SIG-M5 treated with dmso at 0.1 percent for 504 hours (cell line): ENCODE results near the gene YIPF2.
"Not testable (repeated sequence)": the region's sequence is repeated elsewhere in the genome, so short reads cannot be mapped to it uniquely, and the experiment has no call there.

Source experiments
- DNase-seq: peaks from one replicate; lab custom pipeline; 2025; ENCODE audit not compliant: unreplicated experiment; lab: John Stamatoyannopoulos, UW

YIPF2 gene

DNA sequence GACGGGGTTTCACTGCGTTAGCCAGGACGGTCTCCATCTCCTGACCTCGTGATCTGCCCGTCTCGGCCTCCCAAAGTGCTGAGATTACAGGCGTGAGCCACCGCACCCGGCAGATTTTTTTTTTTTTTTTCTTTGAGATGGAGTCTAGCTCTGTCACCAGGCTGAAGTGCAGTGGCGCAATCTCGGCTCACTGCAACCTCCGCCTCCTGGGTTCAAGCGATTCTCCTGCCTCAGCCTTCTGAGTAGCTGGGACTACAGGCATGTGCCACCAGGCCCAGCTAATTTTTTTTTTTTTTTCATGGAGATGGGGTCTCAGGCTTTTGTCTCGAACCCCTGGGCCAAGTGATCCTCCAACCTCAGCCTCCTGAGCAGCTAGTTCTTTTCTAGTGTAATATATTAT lies 13.2 kb upstream of the YIPF2 start:
- DNase-seq: not testable (repeated sequence)

DNA sequence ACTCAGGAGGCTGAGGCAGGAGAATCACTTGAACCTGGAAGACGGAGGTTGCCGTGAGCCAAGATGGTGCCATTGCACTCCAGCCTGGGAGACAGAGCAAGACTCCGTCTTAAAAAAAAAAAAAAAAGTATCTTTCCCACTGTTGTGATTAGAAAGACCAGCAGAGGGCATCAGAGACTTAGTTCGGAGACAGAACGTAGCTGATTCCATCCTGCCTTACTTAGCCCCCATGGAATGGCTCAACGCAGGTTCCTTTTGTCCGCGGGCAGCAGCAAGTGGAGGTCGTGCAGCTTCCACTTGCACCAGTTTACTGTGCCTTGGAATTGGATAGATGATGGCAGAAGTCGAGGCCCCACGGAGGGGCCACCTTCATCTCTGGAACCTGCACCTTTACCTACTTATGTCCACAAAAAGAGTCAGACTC lies 8.2 kb upstream of the YIPF2 start:
- DNase-seq: peak; percentile 81

DNA sequence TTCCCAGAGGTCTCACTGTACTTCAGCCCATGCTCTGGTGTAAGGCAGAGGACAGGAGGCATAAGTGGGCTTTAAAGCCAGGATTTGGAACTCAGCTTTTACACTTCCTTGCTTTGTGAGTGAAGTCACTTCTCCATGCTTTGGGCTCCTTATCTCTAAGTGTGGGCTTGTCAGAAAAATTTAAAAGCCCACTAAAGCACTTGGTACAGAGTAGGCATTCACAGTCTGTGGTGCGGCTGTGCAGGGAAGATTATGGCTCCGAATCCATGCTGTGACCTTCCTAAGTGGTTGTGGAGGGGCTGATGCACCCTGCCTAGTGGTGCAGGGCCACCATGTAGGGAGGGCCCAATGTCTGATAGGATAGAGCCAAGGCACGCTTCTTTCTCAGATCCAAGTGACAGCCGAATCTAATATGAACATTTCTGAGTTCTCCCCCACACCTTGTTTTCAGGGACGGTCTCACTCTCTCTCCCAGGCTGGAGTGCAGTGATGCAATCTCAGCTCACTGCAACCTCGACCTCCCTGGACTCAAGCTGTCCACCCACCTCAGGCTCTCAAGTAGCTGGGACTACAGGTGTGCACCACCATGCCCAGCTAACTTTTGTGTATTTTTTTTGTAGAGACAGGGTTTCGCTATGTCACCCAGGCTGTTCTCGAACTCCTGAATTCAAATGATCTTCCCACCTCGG lies 7.1 kb upstream of the YIPF2 start:
- no peak for DNase-seq

DNA sequence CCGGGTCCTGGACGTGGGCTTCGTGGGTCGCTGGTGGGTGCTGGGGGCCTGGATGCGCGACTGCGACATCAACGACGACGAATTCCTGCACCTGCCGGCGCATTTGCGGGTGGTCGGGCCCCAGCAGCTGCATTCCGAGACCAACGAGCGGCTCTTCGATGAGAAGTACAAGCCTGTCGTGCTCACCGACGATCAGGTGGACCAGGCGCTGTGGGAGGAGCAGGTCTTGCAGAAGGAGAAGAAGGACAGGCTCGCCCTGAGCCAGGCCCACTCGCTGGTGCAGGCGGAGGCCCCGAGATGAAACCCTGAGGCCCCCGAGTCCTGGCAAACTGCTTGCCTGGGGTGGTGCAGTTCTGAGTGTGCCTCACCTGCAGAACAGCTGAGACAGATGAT lies 959 bp upstream of the YIPF2 start:
- no peak for DNase-seq

DNA sequence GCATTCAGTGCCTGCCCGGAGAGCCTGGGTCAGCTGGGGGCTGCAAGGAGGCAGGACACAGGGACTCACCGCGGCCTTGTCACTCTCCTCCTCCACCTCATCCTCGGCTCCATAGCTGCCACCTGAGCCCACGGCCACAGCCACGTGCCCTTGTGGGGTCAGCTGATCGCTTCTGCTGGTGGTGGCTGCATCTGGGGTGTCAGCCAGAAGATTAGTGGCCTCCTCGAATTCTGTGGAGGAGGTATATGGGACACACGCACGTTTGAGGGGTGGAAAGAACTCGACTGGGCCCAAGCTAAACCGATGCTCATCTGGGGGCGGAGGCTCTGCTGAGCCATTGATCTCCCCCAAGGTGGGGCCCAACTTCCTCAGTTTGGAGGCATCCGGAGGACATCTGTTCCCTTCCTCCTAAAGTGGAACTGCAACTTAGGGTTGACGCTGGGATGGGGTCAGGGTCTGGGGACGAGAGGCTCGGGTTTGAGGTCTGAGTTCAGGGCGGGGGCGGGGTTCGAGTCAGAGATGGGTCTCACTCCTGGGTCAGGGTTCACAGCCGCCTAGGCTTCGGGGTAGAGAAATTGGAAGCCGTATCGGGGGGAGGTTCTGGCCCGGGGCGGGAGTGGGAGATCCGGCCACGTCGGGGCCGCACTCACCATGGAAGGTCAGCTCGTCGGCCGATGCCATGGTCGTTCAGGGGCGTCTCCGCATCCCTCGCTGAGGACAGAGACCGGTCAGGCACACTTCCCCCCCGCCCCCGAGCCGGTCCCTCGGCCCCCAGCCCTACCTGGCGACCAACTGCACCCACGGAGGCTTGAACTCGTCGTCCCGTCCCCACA lies 493 bp downstream of the YIPF2 start:
- no peak for DNase-seq

DNA sequence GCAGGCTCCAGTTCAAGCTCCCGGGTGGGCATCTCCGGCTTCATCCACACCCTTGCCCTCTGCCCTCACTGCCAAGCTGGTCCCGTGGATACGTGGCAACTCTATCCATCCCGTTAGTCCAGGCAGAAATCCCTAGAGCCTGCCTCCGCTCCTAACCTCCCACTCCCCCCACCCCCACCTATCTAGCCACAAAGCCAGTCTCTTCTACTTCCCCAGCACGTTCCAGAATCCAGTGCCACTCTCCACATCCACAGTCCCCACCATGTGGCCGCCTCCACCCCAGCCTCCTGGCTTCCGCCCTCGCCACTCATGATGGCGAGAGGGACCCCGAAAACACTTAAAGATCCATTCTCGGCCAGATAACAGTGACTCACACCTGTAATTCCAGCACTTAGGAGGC lies 3.8 kb downstream of the YIPF2 start:
- DNase-seq: no peak

DNA sequence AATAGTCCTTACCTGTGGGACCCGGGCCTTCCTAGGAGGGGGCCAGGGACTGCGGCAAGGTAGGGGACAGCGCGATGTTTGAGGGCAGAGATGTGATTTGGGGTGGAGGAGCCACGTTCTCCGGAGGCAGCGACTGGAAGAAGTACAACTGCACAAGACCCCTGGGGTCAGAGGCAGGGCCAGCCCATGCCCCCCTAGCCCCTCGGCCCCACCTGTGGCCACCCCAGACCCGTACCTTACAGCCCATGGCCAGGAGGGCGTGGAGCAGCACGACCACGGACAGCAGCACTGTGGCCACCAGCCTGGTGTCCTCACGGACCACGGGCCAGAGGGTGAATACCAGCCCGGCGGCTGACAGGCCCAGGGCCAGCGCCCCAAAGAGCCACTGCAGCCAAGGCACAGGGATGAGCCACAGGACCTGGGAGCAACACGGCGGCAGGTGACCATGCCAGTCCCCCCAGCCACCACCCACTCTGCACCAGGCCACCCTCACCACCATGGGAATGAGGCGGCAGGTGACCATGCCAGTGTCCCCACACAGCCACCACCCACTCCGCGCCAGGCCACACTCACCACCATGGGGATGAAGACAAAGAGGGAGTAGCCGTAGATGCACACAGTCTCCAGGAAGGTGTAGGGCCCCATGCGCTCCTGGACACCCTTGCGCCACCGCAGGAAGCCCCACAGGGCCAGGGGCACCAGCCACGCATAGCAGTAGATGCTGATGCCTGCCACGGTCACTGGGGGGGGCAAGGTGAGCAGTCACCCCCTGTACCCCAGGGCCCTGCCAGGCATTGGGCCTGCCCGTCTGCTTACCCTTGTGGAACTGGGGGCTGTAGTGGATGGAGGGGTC lies 5.0 kb downstream of the YIPF2 start:
- DNase-seq: no peak

DNA sequence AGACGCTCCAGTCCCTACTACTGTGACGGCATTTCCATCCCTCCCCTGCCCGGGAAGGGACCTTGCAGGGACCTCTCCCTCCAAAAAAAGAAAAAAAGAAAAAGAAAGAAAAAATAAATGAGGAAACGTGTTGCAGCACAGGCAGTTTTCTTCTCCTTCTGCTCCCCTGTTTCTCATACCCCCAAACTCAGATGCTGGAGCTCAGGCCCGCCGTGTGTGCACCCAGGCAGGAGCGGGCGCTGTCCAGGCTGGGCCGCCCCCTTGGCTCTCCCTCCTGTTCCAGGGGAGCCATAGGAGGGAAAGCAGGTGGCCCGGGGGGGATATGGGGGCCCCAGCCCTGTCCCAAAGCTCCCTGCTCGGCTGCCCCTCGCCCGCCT lies 5.8 kb downstream of the YIPF2 start:
- DNase-seq: no peak

DNA sequence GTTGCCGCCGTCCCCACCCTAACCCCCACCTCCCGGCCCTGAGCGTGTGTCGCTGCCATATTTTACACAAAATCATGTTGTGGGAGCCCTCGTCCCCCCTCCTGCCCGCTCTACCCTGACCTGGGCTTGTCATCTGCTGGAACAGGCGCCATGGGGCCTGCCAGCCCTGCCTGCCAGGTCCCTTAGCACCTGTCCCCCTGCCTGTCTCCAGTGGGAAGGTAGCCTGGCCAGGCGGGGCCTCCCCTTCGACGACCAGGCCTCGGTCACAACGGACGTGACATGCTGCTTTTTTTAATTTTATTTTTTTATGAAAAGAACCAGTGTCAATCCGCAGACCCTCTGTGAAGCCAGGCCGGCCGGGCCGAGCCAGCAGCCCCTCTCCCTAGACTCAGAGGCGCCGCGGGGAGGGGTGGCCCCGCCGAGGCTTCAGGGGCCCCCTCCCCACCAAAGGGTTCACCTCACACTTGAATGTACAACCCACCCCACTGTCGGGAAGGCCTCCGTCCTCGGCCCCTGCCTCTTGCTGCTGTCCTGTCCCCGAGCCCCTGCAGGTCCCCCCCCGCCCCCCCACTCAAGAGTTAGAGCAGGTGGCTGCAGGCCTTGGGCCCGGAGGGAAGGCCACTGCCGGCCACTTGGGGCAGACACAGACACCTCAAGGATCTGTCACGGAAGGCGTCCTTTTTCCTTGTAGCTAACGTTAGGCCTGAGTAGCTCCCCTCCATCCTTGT lies 6.4 kb downstream of the YIPF2 start:
- DNase-seq: no peak

DNA sequence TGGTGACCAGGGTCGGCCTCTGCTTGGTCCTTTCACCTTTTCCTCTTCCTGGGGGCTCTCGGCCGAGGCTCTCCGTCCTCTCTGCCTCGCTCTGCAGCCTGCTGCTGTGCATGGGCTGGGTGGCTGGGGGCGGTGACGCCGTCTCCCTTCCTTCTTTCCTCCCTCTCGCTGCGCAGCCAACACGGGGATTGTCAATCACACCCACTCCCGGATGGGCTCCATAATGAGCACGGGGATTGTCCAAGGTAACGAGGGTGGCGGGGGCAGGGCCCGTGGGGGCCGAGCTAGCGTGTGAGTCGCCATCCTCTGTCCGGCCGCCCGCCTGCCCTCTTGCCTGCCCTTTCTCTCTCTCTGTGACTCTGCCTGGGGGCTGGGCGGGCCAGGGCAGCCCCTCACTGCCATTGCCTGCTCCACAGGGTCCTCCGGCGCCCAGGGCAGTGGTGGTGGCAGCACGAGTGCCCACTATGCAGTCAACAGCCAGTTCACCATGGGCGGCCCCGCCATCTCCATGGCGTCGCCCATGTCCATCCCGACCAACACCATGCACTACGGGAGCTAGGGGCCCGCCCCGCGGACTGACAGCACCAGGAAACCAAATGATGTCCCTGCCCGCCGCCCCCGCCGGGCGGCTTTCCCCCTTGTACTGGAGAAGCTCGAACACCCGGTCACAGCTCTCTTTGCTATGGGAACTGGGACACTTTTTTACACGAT lies 7.1 kb downstream of the YIPF2 start:
- DNase-seq: no peak

DNA sequence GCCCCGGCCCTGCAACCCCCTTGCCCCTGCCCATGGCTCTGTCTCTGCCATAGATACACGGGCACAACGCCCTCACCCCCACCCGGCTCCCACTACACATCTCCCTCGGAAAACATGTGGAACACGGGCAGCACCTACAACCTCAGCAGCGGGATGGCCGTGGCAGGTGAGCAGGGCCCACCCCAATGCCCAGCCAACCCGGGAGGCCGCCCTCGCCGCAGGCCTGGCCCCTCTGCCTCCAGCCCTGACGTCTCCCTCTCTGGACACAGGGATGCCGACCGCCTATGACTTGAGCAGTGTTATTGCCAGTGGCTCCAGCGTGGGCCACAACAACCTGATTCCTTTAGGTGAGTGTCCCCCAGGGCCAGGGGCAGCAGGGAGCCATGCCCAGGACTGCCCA lies 7.7 kb downstream of the YIPF2 start:
- DNase-seq: no peak

DNA sequence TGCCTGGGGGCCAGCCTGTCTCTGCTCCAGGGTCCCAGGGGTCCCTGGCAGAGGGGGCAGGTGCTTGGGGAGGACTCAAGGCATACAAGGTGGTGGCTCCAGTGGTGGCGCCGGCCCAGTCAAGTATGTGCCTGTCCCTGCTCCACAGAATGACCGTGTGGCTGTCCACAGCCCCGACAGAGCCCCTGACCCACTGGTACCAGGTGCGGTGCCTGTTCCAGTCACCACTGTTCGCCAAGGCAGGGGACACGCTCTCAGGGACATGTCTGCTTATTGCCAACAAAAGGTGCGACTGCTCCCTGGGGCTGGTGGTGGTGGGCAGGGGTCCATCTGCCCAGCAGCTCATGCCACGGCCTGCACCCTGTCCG lies 8.2 kb downstream of the YIPF2 start:
- no peak for DNase-seq

DNA sequence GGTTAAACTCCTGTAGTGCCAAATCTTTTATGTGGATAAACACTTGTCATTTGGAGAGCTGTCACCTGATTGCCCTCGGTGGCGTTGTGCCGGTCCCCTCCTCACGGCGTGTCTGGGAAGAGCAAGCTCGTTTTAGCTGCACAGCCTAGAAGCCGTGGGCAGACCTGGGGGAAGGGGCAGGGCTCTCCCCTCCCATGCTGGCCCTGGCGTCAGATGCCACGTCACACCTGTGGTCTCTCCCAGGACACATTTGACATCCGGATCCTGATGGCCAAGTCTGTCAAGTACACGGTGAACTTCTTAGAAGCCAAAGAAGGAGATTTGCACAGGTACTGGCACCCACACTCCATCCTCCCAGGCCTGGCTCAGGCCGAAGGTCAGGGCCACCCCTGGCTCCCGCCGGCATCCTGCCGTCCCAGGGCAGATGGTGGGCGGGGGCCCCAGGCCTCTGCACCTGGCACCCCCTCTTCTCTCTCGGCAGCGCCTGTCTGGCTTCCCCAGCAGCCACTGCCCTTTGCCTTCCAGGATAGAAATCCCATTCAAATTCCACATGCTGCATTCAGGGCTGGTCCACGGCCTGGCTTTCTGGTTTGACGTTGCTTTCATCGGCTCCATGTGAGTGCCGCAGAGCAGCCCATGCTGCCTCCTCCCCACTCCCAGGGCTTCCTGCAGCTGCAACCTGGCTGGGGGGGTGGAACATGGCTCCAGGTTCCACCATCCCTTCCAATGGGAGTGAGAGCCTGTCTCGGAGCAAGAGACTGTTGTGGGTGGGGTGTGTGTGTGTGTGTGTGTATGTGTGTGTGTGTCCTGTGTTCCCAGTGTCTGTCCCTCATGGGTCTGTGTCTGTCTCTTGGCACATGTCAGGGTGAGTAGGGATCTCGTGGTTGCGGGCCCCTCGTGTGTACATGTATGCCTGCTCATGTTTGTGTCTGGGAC lies 8.8 kb downstream of the YIPF2 start:
- DNase-seq: no peak

DNA sequence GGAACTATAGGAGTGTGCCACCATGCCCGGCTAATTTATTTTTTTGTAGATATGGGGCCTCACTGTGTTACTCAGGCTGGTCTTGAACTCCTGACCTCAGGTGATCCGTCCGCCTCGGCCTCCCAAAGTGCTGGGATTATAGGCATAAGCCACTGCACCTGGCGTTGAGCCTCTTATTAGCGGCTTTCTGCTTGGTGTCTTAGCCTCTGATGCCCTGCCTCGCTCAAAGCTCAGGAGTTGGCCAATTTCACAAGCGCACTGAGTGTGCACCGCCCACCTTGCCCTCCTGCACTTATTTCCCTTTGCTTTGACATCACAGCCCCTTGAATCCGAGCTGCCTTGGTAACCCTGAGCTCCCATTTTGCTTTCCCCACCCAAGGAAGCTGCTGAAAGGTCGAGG lies 10.1 kb downstream of the YIPF2 start:
- no peak for DNase-seq

DNA sequence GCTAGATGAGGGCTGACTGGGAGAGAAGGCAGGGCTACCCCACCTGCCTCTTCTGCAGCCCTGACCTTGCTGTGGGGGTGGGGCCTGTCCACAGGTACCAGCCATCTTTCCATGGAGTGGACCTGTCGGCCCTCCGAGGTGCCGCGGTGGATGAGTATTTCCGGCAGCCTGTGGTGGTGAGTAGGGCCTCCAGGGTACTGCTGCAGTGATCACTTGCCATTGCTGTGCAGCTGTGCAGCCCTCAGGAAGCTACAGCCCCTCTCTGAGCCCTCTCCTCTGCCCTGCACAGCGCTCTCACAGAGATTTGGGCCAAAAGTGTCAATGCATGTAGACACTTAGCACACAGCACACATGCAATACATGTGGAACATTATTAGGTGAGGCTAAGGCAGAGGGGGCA lies 11.8 kb downstream of the YIPF2 start:
- no peak for DNase-seq

DNA sequence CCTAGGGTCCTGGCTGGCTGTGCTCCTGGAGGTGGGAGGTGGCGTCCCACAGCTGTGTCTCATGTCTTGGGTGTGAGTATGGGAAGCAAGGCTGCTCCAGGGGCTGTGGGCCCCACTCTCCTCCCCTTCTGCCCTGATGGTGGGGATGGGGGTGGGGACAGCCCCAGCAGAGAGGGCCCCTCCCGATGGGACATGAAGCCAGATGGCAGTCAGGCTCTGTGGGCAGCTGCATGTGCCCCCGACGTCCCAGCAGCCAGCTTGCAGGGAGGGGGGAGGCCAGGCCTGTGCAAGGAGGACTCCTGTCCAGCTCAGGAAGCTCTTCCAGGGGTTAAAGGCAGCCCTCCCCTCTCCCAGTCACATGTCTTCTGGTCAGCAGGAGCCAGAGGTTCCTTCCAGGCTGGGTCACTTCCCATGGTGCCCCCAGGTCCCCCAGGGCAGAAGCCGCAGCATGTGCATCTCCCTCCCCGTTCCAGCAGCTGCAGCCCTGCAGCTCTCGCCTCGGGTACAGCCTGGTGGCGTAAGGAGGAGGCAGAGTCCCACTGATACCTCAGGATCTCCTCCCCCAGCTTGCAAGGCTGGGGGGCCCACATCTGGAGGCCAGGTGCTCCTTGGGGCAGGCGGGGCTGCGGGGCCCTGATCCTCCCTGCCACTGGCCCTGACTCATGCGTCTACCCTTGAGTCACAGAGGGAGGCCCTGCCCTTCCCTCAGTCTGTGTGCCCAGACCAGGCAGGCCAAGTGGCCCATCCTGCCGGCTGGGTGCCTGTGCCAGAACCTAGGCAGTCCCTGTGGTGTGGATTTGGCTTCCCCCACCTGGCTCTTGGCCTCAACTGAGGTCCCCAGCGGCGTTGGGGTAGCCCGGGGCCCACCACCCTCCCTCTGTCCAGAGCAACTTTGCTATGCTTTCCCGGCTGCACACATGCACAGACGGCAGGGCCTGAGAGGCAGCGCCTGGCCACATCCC lies 13.0 kb downstream of the YIPF2 start:
- DNase-seq: no peak

DNA sequence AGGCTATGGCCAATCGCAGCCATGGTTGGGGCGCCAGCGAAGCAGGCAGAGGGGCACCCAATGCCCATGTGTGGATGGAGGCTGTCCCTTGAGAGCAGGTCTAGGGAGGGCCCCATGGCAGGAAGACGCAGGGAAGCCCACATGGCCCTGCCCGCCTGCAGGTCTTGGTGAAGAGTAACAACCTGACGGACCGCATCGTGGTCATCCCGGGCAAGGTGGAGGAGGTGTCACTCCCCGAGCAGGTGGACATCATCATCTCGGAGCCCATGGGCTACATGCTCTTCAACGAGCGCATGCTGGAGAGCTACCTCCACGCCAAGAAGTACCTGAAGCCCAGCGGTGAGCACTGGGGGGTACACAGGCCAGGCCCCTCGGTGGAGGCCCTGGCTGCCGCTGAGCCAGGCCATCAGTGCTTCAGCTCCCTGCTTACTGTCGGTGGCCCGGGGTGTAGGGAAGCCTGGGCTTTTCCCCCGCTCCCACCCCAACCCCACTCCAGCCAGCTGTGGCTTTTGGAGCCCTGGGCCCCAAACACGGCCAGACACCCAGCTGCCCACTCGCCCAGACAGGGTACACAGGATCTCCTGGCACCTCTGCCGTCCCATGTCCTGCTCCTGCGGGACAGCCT lies 14.6 kb downstream of the YIPF2 start:
- DNase-seq: no peak

DNA sequence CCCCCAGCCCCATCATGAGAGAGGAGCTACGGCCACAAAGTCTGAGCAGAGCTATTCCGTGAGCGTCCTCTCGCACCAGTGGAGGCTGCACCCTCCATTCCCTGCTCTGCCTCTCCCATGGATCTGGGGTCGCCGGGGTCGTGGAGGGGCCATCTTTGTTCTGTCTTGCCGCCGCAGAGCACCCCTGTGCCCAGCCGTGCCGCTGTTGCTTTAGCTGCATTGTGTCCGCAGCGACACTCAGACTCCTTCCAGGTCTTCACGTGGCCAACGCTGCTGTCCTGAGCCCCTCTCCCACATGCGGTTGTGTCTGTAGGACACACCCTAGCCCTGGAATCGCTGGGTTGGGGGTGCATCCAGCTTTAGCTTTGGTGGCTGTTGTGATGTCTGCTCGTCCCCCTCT lies 15.8 kb downstream of the YIPF2 start:
- DNase-seq: no peak
